OCI-LY3 (cell line): ENCODE data around the gene VPS35.

Experiments used
- H2AFZ ChIP-seq: fragments of 200-600, 300-600 bp; shearing (Covaris generic); 2 replicates; pipeline ENCODE4 v1.6.0; 2014; ENCODE audit warnings: antibody characterized with exemption, low read depth, low read length
- H3K27ac ChIP-seq: fragments of 200-600, 300-600 bp; sonication (generic); 2 replicates; pipeline ENCODE4 v1.5.1; 2014; ENCODE audit warnings: mild to moderate bottlenecking, low read length, moderate library complexity, mixed read lengths
- H3K27me3 ChIP-seq: fragments of 200-600, 300-600 bp; sonication (generic); 2 replicates; pipeline ENCODE4 v1.6.1; 2014; ENCODE audit warnings: low read depth, low read length, mixed read lengths
- H3K36me3 ChIP-seq: fragments of 200-600, 300-600 bp; sonication (generic); replicated peaks from 2 replicates; pipeline ENCODE3; 2014; ENCODE audit warnings: low read depth, low read length, mixed read lengths
- H3K4me1 ChIP-seq: fragments of 300-600, 200-600 bp; sonication (generic); 2 replicates; pipeline ENCODE4 v1.6.1; 2014; ENCODE audit warnings: low read length, mixed read lengths
- H3K4me2 ChIP-seq: fragments of 200-600, 300-600 bp; sonication (generic); 2 replicates; pipeline ENCODE4 v1.6.1; 2014; ENCODE audit warnings: low read length, mixed read lengths
- H3K4me3 ChIP-seq: fragments of 300-600, 200-600 bp; sonication (generic); 2 replicates; pipeline ENCODE4 v1.5.1; 2014; ENCODE audit warnings: antibody characterized with exemption, mild to moderate bottlenecking, low read length, moderate library complexity
- H3K79me2 ChIP-seq: fragments of 300-600, 200-600 bp; shearing (Covaris generic); 2 replicates; pipeline ENCODE4 v1.6.1; 2014; ENCODE audit warnings: mild to moderate bottlenecking, low read length, mixed read lengths
- H3K9ac ChIP-seq: fragments of 300-600, 200-600 bp; shearing (Covaris generic); 2 replicates; pipeline ENCODE4 v1.6.0; 2014; ENCODE audit warnings: mild to moderate bottlenecking, low read length, moderate library complexity
- H3K9me3 ChIP-seq: fragments of 200-600, 300-600 bp; shearing (Covaris generic); 2 replicates; pipeline ENCODE4 v1.6.1; 2014; ENCODE audit warnings: low read length, mixed read lengths; ENCODE audit not compliant: insufficient read depth
- H4K20me1 ChIP-seq: fragments of 200-600, 300-600 bp; sonication (generic); 2 replicates; pipeline ENCODE4 v1.6.1; 2016; ENCODE audit warnings: low read length, mixed read lengths; ENCODE audit not compliant: insufficient read depth
- EZH2phosphoT487 ChIP-seq: fragments of 200-600 bp; shearing (Covaris generic); IDR thresholded peaks from 2 replicates; pipeline ENCODE4 v1.6.1; 2018; ENCODE audit warnings: antibody characterized with exemption, mixed run types, low read depth
- TF ChIP-seq, protein P1 (sequence below): fragments of 200-600, 300-600 bp; sonication (generic); IDR thresholded peaks from 2 replicates; pipeline ENCODE4 v1.5.1; 2014; ENCODE audit warnings: antibody characterized with exemption, low read length, low read depth

The VPS35 gene

DNA sequence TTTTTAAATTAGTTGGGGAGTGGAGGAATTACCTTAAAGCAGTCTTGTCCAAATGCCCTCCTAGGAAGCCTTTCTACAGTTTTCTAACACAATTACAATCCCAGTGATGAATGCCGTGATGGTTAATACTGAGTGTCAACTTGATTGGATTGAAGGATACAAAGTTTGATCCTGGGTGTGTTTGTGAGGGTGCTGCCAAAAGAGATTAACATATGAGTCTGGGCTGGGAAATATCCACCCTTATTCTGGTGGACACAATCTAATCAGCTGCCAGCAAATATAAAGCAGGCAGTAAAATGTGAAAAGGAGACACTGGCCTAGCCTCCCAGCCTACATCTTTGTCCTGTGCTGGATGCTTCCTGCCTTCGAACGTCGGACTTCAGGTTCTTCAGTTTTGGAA is 12.6 kb upstream of the VPS35 start:
- Histone ChIP-seq H3K27me3 (no peaks in the 10 kb centered on the region), H3K79me2 (no peaks in the 10 kb centered on the region), H2AFZ (no peak overlapping the region), H3K4me1 (no peaks in the 10 kb centered on the region), H4K20me1 (no peaks in the 10 kb centered on the region), H3K27ac (no peak overlapping the region), H3K9ac (no peak overlapping the region), H3K9me3 (no peaks in the 10 kb centered on the region), H3K4me2 (no peak overlapping the region), H3K36me3 (peaks cover 37% of the 10 kb centered on the region), H3K4me3 (no peak overlapping the region)
- TF ChIP-seq, protein P1, sequence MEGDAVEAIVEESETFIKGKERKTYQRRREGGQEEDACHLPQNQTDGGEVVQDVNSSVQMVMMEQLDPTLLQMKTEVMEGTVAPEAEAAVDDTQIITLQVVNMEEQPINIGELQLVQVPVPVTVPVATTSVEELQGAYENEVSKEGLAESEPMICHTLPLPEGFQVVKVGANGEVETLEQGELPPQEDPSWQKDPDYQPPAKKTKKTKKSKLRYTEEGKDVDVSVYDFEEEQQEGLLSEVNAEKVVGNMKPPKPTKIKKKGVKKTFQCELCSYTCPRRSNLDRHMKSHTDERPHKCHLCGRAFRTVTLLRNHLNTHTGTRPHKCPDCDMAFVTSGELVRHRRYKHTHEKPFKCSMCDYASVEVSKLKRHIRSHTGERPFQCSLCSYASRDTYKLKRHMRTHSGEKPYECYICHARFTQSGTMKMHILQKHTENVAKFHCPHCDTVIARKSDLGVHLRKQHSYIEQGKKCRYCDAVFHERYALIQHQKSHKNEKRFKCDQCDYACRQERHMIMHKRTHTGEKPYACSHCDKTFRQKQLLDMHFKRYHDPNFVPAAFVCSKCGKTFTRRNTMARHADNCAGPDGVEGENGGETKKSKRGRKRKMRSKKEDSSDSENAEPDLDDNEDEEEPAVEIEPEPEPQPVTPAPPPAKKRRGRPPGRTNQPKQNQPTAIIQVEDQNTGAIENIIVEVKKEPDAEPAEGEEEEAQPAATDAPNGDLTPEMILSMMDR = no peak
- no peak for TF ChIP-seq EZH2phosphoT487

DNA sequence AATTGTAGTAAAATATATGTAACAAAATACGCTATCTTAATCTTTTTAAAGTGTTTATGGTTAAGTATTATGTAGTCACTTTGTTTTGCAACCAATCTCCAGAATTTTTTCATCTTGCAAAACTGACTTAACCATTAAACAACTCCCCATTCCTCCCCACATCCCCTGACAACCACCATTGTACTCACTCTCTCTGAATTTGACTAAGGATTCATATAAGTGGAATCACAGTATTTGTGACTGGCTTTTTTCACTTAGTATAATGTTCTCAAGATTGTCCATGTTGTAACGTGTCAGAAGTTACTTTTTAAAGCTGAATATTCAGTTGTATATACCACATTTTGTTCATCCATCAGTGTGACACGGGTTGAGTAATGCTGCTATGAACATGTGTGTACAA is 11.1 kb upstream of the VPS35 start:
- Histone ChIP-seq H3K27ac (no peak overlapping the region), H3K4me2 (no peak overlapping the region), H3K27me3 (no peaks in the 10 kb centered on the region), H3K9ac (no peak overlapping the region), H3K9me3 (no peaks in the 10 kb centered on the region), H3K4me3 (no peak overlapping the region), H3K4me1 (no peaks in the 10 kb centered on the region), H3K36me3 (peaks cover 52% of the 10 kb centered on the region), H2AFZ (no peak overlapping the region), H4K20me1 (no peaks in the 10 kb centered on the region), H3K79me2 (no peaks in the 10 kb centered on the region)
- TF ChIP-seq, protein P1 = no peak
- TF ChIP-seq EZH2phosphoT487 = no peak

- TF ChIP-seq, protein P1 = no peak
- TF ChIP-seq EZH2phosphoT487 = no peak
- no peak overlapping the region for H3K4me3 ChIP-seq
- H3K79me2 ChIP-seq = peaks cover 6% of the 10 kb centered on the region
- no peaks in the 10 kb centered on the region for H3K27me3 ChIP-seq
- H4K20me1 ChIP-seq = no peaks in the 10 kb centered on the region; the same call in 1 of the 2 replicates
- H3K4me1 ChIP-seq = peaks cover 4% of the 10 kb centered on the region
- H3K27ac ChIP-seq = no peak overlapping the region
- peaks cover 58% of the 10 kb centered on the region for H3K36me3 ChIP-seq
- H3K9me3 ChIP-seq = no peaks in the 10 kb centered on the region
- no peak overlapping the region for H2AFZ ChIP-seq
- no peak overlapping the region for H3K9ac ChIP-seq
- no peak overlapping the region for H3K4me2 ChIP-seq
Measured at GRCh38 chr16:46696957-46697356, 8.0 kb upstream of the VPS35 start.

DNA sequence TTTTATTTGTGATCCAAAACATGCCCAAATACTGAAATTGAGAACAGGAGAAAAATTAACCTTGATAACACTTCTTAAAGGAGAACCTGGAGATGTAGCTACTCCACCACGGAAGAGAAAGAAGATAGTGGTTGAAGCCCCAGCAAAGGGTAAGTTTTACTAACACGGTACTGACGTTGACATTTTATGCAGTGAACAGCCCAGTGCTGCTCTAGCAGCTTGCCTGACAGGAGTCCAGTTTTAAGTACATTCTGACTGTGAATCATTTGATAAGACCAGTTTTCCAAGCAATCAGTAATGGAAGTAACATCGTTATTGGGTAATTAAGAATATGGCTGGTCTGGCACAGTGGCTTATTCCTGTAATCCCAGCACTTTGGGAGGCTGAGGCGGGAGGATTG is 7.0 kb upstream of the VPS35 start:
- TF ChIP-seq, protein P1 = no peak
- no peak for TF ChIP-seq EZH2phosphoT487
- Histone ChIP-seq H3K4me1 (peaks cover 14% of the 10 kb centered on the region), H3K36me3 (peaks cover 63% of the 10 kb centered on the region), H3K27ac (no peak overlapping the region), H3K9me3 (no peaks in the 10 kb centered on the region), H3K27me3 (no peaks in the 10 kb centered on the region), H2AFZ (no peak overlapping the region), H3K9ac (no peak overlapping the region), H3K4me3 (no peak overlapping the region), H3K79me2 (peaks cover 16% of the 10 kb centered on the region), H4K20me1 (peaks cover 5% of the 10 kb centered on the region), H3K4me2 (no peak overlapping the region)
